K562 (cell line): ENCODE measurements around the gene LIPE. TPM values are rescaled to one million over a fixed set of nuclear protein-coding genes. Genes with fewer than 3 reads are reported as not detected.
A peak's percentile ranks its signal among the peaks of the same experiment; 100 is the strongest.

Source experiments
- CHD4 ChIP-seq: fragments of 200-600 bp; sonication (generic); IDR thresholded peaks from 3 replicates; pipeline ENCODE4 v1.6.1; 2012; ENCODE audit warnings: low read depth, mild to moderate bottlenecking, mixed read lengths, low read length, inconsistent platforms; ENCODE audit not compliant: insufficient read depth, insufficient replicate concordance, poor library complexity, severe bottlenecking
- FOXK2 ChIP-seq, 2 experiments: fragments of 450-650 bp; IDR thresholded peaks in 1 of 2; conservative IDR thresholded peaks in 1 of 2; 2 replicates each; pipeline ENCODE4 v1.6.1; 2016; ENCODE audit warnings: low read depth in 2 of 2, mild to moderate bottlenecking in 1 of 2
- LEF1 ChIP-seq: fragments of 450-650 bp; IDR thresholded peaks from 2 replicates; pipeline ENCODE4 v1.6.1; 2016; ENCODE audit warnings: mild to moderate bottlenecking
- NCOR1 ChIP-seq: fragments of 450-650 bp; IDR thresholded peaks from 2 replicates; pipeline ENCODE4 v1.6.1; 2016; ENCODE audit warnings: mild to moderate bottlenecking, moderate library complexity
- POLR3A ChIP-seq: IDR thresholded peaks from 2 replicates; pipeline ENCODE4 v1.6.1; 2011; ENCODE audit warnings: borderline replicate concordance, mild to moderate bottlenecking, moderate library complexity; ENCODE audit not compliant: insufficient read length, insufficient read depth; ENCODE audit errors: extremely low read depth
- RBM34 ChIP-seq: fragments of 200-400 bp; formaldehyde crosslinking; IDR thresholded peaks from 2 replicates; pipeline ENCODE4 v1.6.1; 2018; ENCODE audit warnings: low read length, borderline replicate concordance; ENCODE audit not compliant: insufficient read depth
- RCOR1 ChIP-seq, 2 experiments: IDR thresholded peaks; 2 replicates each; pipeline ENCODE4 v1.6.1; 2012; ENCODE audit warnings: low read depth in 2 of 2, low read length in 2 of 2, borderline replicate concordance in 1 of 2, improper control_type of control experiment in 1 of 2
- SMC3 ChIP-seq: conservative IDR thresholded peaks from 2 replicates; pipeline ENCODE4 v1.6.1; 2011; ENCODE audit warnings: low read depth, low read length, improper control_type of control experiment; ENCODE audit not compliant: insufficient read depth
- SREBF1 ChIP-seq: fragments of 150-350 bp; IDR thresholded peaks from 2 replicates; pipeline ENCODE4 v1.6.1; 2014; ENCODE audit warnings: antibody characterized with exemption, low read depth, low read length, borderline replicate concordance
- ZBTB40 ChIP-seq, 2 experiments: fragments of 450-650 bp in 1 of 2; sonication (generic) in 1 of 2; formaldehyde crosslinking in 1 of 2; IDR thresholded peaks; 2 replicates each; pipeline versions ENCODE4 v1.7.1 to v1.9.0; 2016 to 2022; ENCODE audit warnings: inconsistent platforms in 1 of 2, mild to moderate bottlenecking in 1 of 2, missing genetic modification reagents in 1 of 2
- ZNF174 ChIP-seq: fragments of 250-450 bp; sonication (Bioruptor Pico); IDR thresholded peaks from 2 replicates; pipeline ENCODE4 v1.4.0; 2020; ENCODE audit warnings: mild to moderate bottlenecking
- polyA plus RNA-seq, 8 experiments: library from polyadenylated mRNA; depleted of rRNA in 4 of 8; stranded (reverse) in 5 of 8; unstranded in 3 of 8; fragments of >200 nt; fragmentation: Nextera tagmentation in 2 of 8; fragmentation: Illumina TruSeq in 1 of 8; extraction: Ambion mirVana in 2 of 8; extraction: Trizol in 1 of 8; gene quantifications; 2 replicates each; pipeline versions ENCODE4 v1.2.1 to v1.2.3, GENCODE V29; 2011 to 2014; ENCODE audit warnings: inconsistent platforms in 1 of 8, missing spikeins in 1 of 8
- total RNA-seq, 7 experiments: library from RNA; depleted of rRNA in 6 of 7; stranded (reverse); fragments of >200 nt in 6 of 7; fragmentation: Illumina TruSeq in 2 of 7; extraction: Trizol in 2 of 7; gene quantifications; 2 replicates each; pipeline versions ENCODE4 v1.2.1 to v1.2.3, GENCODE V29; 2011 to 2021; ENCODE audit warnings: low replicate concordance in 1 of 7
- TF ChIP-seq, protein P1 (sequence below): fragments of 250-450 bp; sonication (Bioruptor Pico); IDR thresholded peaks from 2 replicates; pipeline ENCODE4 v1.8.0; 2021; ENCODE audit warnings: borderline replicate concordance, mild to moderate bottlenecking, moderate library complexity; ENCODE audit not compliant: poor library complexity, severe bottlenecking
- TF ChIP-seq, protein P2 (sequence below): IDR thresholded peaks from 2 replicates; pipeline ENCODE4 v1.6.1; 2011; ENCODE audit warnings: borderline replicate concordance, low read depth, mild to moderate bottlenecking, moderate library complexity, low read length; ENCODE audit not compliant: insufficient read depth, poor library complexity, severe bottlenecking

LIPE gene
- total and polyA plus RNA-seq, 9 of the 15 experiments (the other 6 are each of a cell fraction or from before 2014, with no cell fraction given), result 0.22 TPM; not detected in 8

DNA sequence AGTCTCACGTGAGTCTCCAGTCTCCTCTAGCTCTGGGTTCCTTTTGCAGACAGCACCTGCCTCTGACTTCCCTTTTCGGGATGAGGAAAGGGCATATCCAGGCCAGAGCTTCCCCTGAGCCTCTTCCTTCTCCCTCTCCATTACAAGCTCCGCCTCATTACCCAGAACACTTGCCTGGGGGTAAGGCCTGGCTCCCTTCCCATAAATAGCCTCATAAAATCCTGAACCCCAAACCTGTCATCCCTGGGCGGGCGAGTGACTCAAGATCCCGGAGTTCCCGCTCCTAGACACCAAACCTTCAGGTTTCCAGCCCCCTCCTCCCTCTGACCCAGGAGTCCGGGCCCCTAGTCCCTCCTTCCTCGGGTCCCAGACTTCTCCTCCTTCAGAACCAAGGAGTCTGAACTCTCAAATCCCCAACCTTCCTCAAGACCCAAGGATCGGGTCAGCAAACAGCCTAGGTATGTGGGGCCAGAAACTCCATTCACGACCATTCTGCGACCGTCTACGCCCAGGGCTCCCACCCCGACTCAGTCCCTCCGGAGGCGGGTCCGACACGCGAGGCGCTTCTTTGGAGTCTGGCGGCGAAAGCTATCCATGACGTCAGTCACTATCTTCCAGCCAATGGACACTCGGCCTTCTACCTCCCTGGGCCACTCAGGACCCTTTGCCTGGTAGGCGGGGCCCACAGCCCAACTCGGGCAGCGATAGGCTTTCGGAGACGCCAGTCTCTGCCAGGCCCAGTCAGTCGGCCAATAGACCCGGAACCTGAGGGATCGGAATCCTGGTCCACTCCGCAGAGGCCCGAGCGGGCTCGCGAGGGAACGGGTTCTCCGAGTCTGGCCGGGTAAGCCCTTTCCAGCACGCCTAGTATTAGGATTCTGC is 30.6 kb downstream of the LIPE start (continued):
- TF ChIP-seq POLR3A (no peak), ZNF174 (CRISPR knock-in tag) (no peak), CHD4 (peak; percentile 79), RCOR1 (IDR thresholded peaks at IDR 0.05; ENCODE audit: borderline replicate concordance in 1 of 2, low read depth in 2 of 2, low read length in 2 of 2) (peak in 1 of 2 experiments; percentile 34; a peak in 1 of 4 replicates), SMC3 (no peak), RBM34 (no peak), ZBTB40 (IDR thresholded peaks at IDR 0.05) (no peak), ZBTB40 (CRISPR knock-in tag; IDR thresholded peaks at IDR 0.05) (no peak), FOXK2 (conservative IDR thresholded peaks at IDR 0.05 in 1 of 2, IDR thresholded peaks at IDR 0.05 in 1 of 2; ENCODE audit: low read depth in 2 of 2) (no peak), LEF1 (no peak; the same call in 1 of the 2 replicates), SREBF1 (no peak), NCOR1 (no peak)
- TF ChIP-seq, protein P1, sequence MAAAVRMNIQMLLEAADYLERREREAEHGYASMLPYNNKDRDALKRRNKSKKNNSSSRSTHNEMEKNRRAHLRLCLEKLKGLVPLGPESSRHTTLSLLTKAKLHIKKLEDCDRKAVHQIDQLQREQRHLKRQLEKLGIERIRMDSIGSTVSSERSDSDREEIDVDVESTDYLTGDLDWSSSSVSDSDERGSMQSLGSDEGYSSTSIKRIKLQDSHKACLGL (CRISPR knock-in tag), result no peak
- TF ChIP-seq, protein P2, sequence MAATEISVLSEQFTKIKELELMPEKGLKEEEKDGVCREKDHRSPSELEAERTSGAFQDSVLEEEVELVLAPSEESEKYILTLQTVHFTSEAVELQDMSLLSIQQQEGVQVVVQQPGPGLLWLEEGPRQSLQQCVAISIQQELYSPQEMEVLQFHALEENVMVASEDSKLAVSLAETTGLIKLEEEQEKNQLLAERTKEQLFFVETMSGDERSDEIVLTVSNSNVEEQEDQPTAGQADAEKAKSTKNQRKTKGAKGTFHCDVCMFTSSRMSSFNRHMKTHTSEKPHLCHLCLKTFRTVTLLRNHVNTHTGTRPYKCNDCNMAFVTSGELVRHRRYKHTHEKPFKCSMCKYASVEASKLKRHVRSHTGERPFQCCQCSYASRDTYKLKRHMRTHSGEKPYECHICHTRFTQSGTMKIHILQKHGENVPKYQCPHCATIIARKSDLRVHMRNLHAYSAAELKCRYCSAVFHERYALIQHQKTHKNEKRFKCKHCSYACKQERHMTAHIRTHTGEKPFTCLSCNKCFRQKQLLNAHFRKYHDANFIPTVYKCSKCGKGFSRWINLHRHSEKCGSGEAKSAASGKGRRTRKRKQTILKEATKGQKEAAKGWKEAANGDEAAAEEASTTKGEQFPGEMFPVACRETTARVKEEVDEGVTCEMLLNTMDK, result no peak
